Right lobe of liver (tissue), 6 donors: ENCODE data around the gene NDFIP2. TPM values are rescaled to one million over a fixed set of nuclear protein-coding genes. Genes with fewer than 3 reads are reported as not detected.

Experiments
- ATAC-seq, 4 donors: fragments of 200-7000 bp; cut with Tn5 transposase; one replicate each; pipeline ENCODE4 v1.9.1; 2020; ENCODE audit warnings: mild to moderate bottlenecking in 4 of 4, moderate library complexity in 4 of 4
- DNase-seq, 3 donors: peaks; one replicate each; pipeline ENCODE4 v3.0.0-alpha.2; 2020
- H3K27ac ChIP-seq, 3 donors: fragments of 200-600 bp; one replicate each; pipeline ENCODE4 v1.8.0; 2022
- H3K27me3 ChIP-seq, 2 donors: fragments of 200-600 bp; one replicate each; pipeline ENCODE4 v1.8.0; 2022
- H3K36me3 ChIP-seq, 4 donors: fragments of 200-600 bp; sonication (generic) in 1 of 4; one replicate each; pipeline versions ENCODE4 v1.5.1 to v1.8.0; 2017 to 2022; ENCODE audit warnings: control low read depth in 1 of 4
- H3K4me1 ChIP-seq, 4 donors: fragments of 200-600 bp; sonication (generic) in 1 of 4; one replicate each; pipeline versions ENCODE4 v1.5.1 to v1.8.0; 2017 to 2022; ENCODE audit warnings: control low read depth in 1 of 4
- H3K4me3 ChIP-seq, 3 donors: fragments of 200-600 bp; one replicate each; pipeline ENCODE4 v1.8.0; 2022
- H3K9me3 ChIP-seq, 4 donors: fragments of 200-600 bp; sonication (generic) in 1 of 4; one replicate each; pipeline versions ENCODE4 v1.5.1 to v1.8.0; 2017 to 2022; ENCODE audit warnings: control low read depth in 1 of 4
- CTCF ChIP-seq, 4 donors: fragments of 200-600 bp in 3 of 4; fragments of 450-650 bp in 1 of 4; IDR thresholded peaks; one replicate each; pipeline versions ENCODE4 v1.5.1 to v1.8.0; 2016 to 2022; ENCODE audit warnings: antibody characterized with exemption in 4 of 4, mild to moderate bottlenecking in 2 of 4
- POLR2A ChIP-seq: fragments of 450-650 bp; IDR thresholded peaks from one replicate; pipeline ENCODE4 v1.6.1; 2017; ENCODE audit warnings: antibody characterized with exemption, mild to moderate bottlenecking
- WGBS: methylation state at CpG from one replicate; pipeline ENCODE4 v1.1.6; 2018; ENCODE audit warnings: low coverage, low lambda C conversion rate; ENCODE audit not compliant: insufficient coverage; ENCODE audit errors: missing lambda C conversion rate; 5-methylcytosine and 5-hydroxymethylcytosine counted together
- intact Hi-C, 2 donors: fragments of 100-400 bp; cut with DNase I; formaldehyde crosslinking; loops; one replicate each; pipeline versions ENCODE4 v1.11.2 to v1.14.1; 2022
- total RNA-seq, 6 experiments: library from RNA; depleted of rRNA in 2 of 6; stranded (reverse); fragments of >200 nt in 2 of 6; fragmentation: NEBNext Ultra II Directional in 3 of 6; extraction: Animal tissue kit (Norgen Biotek cat#: 25700) in 3 of 6; gene quantifications; one replicate each; pipeline versions ENCODE4 v1.1.0 to v1.2.4, GENCODE V29; 2016 to 2023
- donor health status: DM: no; HTN: yes; CAD: no.
- donor health status: DM: no; HTN: no; CAD: no.
- donor health status: DM: no; HTN: no; CAD: no.
- donor health status: DM: no; HTN: yes; CAD: no.
- donor health status: DM: no; HTN: yes; CAD: no.

The NDFIP2 gene
- total RNA-seq, 6 experiments from 2014 or later: 20.3 to 32.7 (median 27.5) TPM

- TF ChIP-seq CTCF (IDR thresholded peaks at IDR 0.05) (no peak), POLR2A (no peak)
- Histone ChIP-seq H3K36me3 (no peaks in the 10 kb centered on the region), H3K4me3 (no peak overlapping the region), H3K27me3 (no peaks in the 10 kb centered on the region), H3K9me3 (no peaks in the 10 kb centered on the region), H3K27ac (peak overlapping the region in 2 of 3 donors; percentile 5 to 9), H3K4me1 (no peaks in the 10 kb centered on the region)
- intact Hi-C loops: no loop called here
- WGBS: 45% methylated on average over 4 of the region's 4 CpGs
- no peak for ATAC-seq
- no peak for DNase-seq
These were observed 59.5 kb downstream of the NDFIP2 start for GRCh38 chr13:79540504-79540903.

DNA sequence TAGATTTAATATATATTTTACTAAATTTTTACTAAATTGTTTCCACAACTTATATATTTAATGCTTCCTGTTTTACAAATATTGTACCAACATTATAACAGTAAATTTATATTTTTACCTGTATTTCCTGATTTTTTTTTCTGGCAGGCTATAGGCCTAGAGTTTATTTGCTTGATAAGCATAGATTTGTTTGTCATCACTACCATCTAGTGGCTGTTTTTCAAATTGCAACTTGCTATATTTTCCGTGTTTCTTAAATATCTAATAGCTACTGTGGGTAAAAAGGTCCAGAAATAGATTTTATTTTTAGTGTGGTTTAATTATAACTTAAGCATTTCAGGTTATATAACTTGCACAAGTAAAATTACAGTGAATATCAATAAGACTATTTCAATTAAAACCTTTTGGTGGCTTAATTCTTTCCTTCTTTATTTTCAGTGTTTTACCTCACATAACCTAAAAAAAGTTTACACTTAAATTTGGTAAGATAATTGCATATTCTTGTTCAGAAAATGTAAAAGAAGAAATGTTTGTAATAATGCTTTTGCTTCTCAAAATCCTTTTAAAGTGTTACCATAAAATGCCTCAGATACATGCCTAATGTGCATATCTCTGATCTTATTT is 60.6 kb downstream of the NDFIP2 start:
- TF ChIP-seq CTCF (IDR thresholded peaks at IDR 0.05): peak; percentile 83 to 90 (median 84)
- no peak for TF ChIP-seq POLR2A
- no peak for DNase-seq
- no peaks in the 10 kb centered on the region for H3K9me3 ChIP-seq
- peak; percentile 64 to 85 (median 83) for ATAC-seq
- H3K4me1 ChIP-seq: peaks cover 0 to 2% (median 0%) of the 10 kb centered on the region in 4 donors
- H3K27ac ChIP-seq: no peak overlapping the region
- H3K27me3 ChIP-seq: no peaks in the 10 kb centered on the region
- intact Hi-C loops: no loop called here
- WGBS: 0% methylated on average over 1 of the region's 1 CpG
- H3K36me3 ChIP-seq: no peaks in the 10 kb centered on the region
- no peak overlapping the region for H3K4me3 ChIP-seq

DNA sequence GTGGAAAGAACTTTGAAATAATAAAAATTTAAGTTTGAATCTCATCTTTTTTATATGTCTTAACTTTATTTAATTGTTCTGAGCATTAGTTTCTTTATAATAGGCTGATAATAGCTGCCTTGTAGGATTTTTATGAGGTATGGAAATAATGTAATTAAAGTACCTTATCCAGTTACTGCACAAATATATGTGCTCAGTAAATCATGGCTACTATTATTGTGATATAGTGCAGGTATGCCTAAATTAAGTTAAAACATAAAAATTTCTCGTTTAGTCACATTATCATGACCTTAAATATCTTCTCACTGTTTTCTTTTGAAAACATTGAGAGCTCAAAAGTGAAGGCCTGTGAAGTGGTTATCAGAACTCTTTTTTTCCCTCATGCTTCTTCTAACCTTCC is 62.9 kb downstream of the NDFIP2 start:
- intact Hi-C loops: no loop called here
- 85% methylated on average over 1 of the region's 1 CpG for WGBS
- no peaks in the 10 kb centered on the region for H3K27me3 ChIP-seq
- peaks cover 0 to 12% (median 0%) of the 10 kb centered on the region in 4 donors for H3K4me1 ChIP-seq
- ATAC-seq (no peak), DNase-seq (no peak)
- H3K9me3 ChIP-seq: no peaks in the 10 kb centered on the region
- no peak overlapping the region for H3K27ac ChIP-seq
- H3K4me3 ChIP-seq: no peak overlapping the region
- no peaks in the 10 kb centered on the region for H3K36me3 ChIP-seq
- TF ChIP-seq CTCF (IDR thresholded peaks at IDR 0.05) (no peak), POLR2A (no peak)

DNA sequence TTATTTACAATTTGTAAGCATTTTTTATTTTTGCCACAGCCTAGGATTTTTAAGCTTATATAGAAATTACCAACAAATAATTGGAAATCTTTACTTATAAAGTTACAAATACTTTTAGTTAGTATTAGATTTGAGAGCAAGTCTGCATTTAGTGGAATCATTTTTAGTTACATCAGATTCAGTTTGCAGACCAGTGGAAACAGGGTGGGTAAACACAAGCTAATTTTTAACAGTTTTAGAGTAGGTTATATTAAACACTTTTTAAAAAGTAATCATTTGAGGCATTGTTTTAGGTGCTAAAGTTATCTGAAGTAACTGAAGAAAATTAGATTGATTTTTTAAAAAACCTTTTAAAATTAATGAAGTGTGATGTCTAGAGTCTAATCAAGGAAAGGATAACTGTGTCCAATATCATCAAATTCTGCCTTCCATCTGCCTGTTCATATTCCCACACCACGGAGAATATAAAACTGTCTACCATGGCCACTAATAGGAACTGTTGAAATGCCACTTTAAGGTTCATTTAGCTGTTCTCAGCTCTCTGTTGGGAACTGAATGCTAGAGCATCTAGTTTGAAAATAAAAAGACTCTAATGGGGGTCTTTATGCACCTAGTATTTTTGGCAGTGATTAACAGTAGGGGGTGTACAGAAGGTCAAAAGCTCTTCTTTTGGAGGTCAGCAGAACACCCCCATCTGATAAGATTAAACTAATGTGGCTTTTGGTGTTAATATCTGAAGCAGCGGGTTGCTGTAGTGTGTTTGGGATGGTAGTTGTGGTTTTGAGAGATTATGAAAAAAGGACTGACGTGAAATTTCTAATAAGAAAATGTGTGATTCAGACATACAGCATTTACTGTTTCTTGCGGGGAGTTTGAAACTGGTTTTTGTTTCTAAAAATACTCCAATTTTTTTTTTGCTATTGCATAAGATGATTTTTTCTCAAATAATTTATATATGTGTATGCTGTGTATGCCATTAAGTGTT is 66.5 kb downstream of the NDFIP2 start:
- ATAC-seq (peak; percentile 31 to 57 (median 52)), DNase-seq (no peak)
- H3K4me3 ChIP-seq: no peak overlapping the region
- no peaks in the 10 kb centered on the region for H3K9me3 ChIP-seq
- H3K27ac ChIP-seq: no peak overlapping the region
- peaks cover 0 to 16% (median 0%) of the 10 kb centered on the region in 4 donors for H3K4me1 ChIP-seq
- WGBS: 48% methylated on average over 4 of the region's 4 CpGs
- intact Hi-C loops: no loop called here
- no peaks in the 10 kb centered on the region for H3K27me3 ChIP-seq
- TF ChIP-seq POLR2A (no peak), CTCF (IDR thresholded peaks at IDR 0.05) (no peak)
- no peaks in the 10 kb centered on the region for H3K36me3 ChIP-seq
